IMR-90 (cell line): ENCODE measurements around the gene CCDC92.

Experiments used
- BHLHE40 ChIP-seq: fragments of 150-350 bp; IDR thresholded peaks from 2 replicates; pipeline ENCODE4 v1.6.1; 2016; ENCODE audit warnings: mild to moderate bottlenecking, low read depth, low read length
- CHD1 ChIP-seq: IDR thresholded peaks from 2 replicates; pipeline ENCODE4 v1.6.1; 2012; ENCODE audit warnings: low read depth, low read length, improper control_type of control experiment
- CTCF ChIP-seq: conservative IDR thresholded peaks from 2 replicates; pipeline ENCODE4 v1.5.1; 2012; ENCODE audit warnings: mild to moderate bottlenecking, low read depth, low read length, improper control_type of control experiment
- ELK1 ChIP-seq: fragments of 150-350 bp; IDR thresholded peaks from 2 replicates; pipeline ENCODE4 v1.6.1; 2016; ENCODE audit warnings: low read depth, mild to moderate bottlenecking, low read length, moderate library complexity, borderline replicate concordance
- FOS ChIP-seq: fragments of 150-350 bp; IDR thresholded peaks from 2 replicates; pipeline ENCODE4 v1.6.1; 2016; ENCODE audit warnings: low read depth, low read length
- MXI1 ChIP-seq: IDR thresholded peaks from 2 replicates; pipeline ENCODE4 v1.6.1; 2012; ENCODE audit warnings: low read depth, mild to moderate bottlenecking, low read length, moderate library complexity, borderline replicate concordance
- POLR2A ChIP-seq: IDR thresholded peaks from 2 replicates; pipeline ENCODE4 v1.6.1; 2012; ENCODE audit warnings: mild to moderate bottlenecking, low read depth, low read length
- RFX5 ChIP-seq: IDR thresholded peaks from 2 replicates; pipeline ENCODE4 v1.8.0; 2012; ENCODE audit warnings: low read depth, mild to moderate bottlenecking, low read length, moderate library complexity
- SMC3 ChIP-seq: fragments of 150-350 bp; IDR thresholded peaks from 2 replicates; pipeline ENCODE4 v1.6.1; 2016; ENCODE audit warnings: low read depth, mild to moderate bottlenecking, antibody characterized with exemption, low read length, moderate library complexity

DNA sequence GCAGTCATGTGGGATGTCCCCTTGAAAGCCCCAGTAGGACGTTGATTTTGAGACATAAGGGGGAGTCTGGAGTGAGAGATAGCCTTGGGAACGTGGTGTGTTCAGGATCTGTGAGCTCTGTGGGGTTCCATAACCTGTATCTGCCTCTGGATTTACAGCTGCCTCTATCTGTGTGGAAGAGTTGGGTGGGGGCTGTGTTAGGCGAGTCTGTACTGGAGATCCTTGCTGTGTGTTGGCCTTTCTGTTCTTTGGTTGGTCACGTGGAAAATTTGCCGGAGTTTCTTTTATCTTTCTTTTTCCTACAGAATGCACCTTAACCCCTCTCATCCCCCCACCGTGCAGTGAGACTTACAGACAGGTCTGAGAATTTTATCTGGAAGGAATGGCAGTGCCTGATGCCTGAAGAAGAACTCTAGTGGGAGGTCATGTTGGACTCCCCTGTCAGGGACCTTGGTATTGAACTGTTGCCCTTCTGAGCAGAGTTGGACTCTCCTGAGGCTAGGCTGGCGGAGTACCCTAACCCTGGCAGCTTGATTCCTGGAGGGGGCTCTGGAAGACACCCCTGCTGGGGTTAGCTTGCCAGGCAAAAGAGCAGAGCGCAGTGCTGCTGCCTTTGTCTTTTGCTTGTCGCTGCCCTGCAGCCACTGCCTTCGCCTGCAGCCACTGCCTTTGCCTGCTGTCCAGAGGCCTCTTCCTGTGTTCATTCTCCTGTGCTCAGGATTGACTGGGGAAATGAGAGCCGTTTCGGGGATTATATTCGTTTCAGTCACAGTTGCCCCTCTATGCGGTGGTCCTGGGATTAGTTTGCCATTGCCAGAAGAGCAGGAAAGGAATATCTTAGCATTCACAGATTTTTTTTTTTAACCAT is 34.4 kb upstream of the CCDC92 start:
- TF ChIP-seq CTCF (no peak), ELK1 (no peak), FOS (no peak), RFX5 (no peak), CHD1 (no peak), BHLHE40 (no peak), POLR2A (no peak), MXI1 (no peak), SMC3 (no peak)
